HCT116 (cell line): ENCODE results near the gene SYNGAP1.

Experiments
- ATF3 ChIP-seq: IDR thresholded peaks from 2 replicates; pipeline ENCODE4 v1.6.1; 2012
- CTCF ChIP-seq, 3 experiments: fragments of 200-600 bp in 1 of 3; sonication (generic) in 1 of 3; IDR thresholded peaks in 2 of 3; conservative IDR thresholded peaks in 1 of 3; 2 replicates each; pipeline ENCODE4 v1.5.1; 2012 to 2017; ENCODE audit warnings: low read depth in 2 of 3, low read length in 2 of 3, antibody characterized with exemption in 1 of 3, borderline replicate concordance in 1 of 3, control low read depth in 1 of 3, mild to moderate bottlenecking in 1 of 3, mixed read lengths in 1 of 3, mixed run types in 1 of 3, moderate library complexity in 1 of 3; ENCODE audit not compliant: insufficient read depth in 1 of 3
- EZH2 ChIP-seq: fragments of 200-600 bp; sonication (generic); IDR thresholded peaks from 2 replicates; pipeline ENCODE4 v1.6.1; 2017; ENCODE audit warnings: antibody characterized with exemption, mixed run types
- EZH2phosphoT487 ChIP-seq: fragments of 200-600 bp; IDR thresholded peaks from 2 replicates; pipeline ENCODE4 v1.6.1; 2018; ENCODE audit warnings: antibody characterized with exemption, borderline replicate concordance
- MAX ChIP-seq: IDR thresholded peaks from 2 replicates; pipeline ENCODE4 v1.6.1; 2012
- POLR2A ChIP-seq: IDR thresholded peaks from 2 replicates; pipeline ENCODE4 v1.7.0; 2011; ENCODE audit warnings: borderline replicate concordance; ENCODE audit not compliant: insufficient read depth, insufficient read length; ENCODE audit errors: extremely low read depth
- POLR2AphosphoS5 ChIP-seq: IDR thresholded peaks from 2 replicates; pipeline ENCODE4 v1.6.1; 2011; ENCODE audit warnings: mild to moderate bottlenecking, low read depth, low read length, moderate library complexity
- RAD21 ChIP-seq: IDR thresholded peaks from 2 replicates; pipeline ENCODE4 v1.6.1; 2012; ENCODE audit warnings: low read depth, mild to moderate bottlenecking
- SIN3A ChIP-seq: IDR thresholded peaks from 2 replicates; pipeline ENCODE4 v1.6.1; 2012; ENCODE audit warnings: low read depth
- SRF ChIP-seq: IDR thresholded peaks from 2 replicates; pipeline ENCODE4 v1.6.1; 2012; ENCODE audit warnings: low read depth
- YY1 ChIP-seq: IDR thresholded peaks from 2 replicates; pipeline ENCODE4 v1.6.1; 2011; ENCODE audit warnings: low read length, low read depth, moderate library complexity, mild to moderate bottlenecking; ENCODE audit not compliant: insufficient replicate concordance; ENCODE audit errors: extremely low read depth
- ZBTB33 ChIP-seq: IDR thresholded peaks from 2 replicates; pipeline ENCODE4 v1.6.1; 2011; ENCODE audit warnings: mild to moderate bottlenecking, low read length, moderate library complexity; ENCODE audit not compliant: insufficient replicate concordance; ENCODE audit errors: extremely low read depth
- ZFX ChIP-seq: fragments of 450-650 bp; IDR thresholded peaks from 2 replicates; pipeline ENCODE4 v1.6.1; 2017
- ZNF274 ChIP-seq: fragments of 200-500 bp; sonication (Bioruptor generic); IDR thresholded peaks from 2 replicates; pipeline ENCODE4 v1.6.1; 2014; ENCODE audit warnings: mild to moderate bottlenecking, low read depth, low read length, inconsistent platforms

GRCh38 chr6:33377171-33377570 lies 42.7 kb upstream of the SYNGAP1 start:
- TF ChIP-seq POLR2A (no peak), CTCF (IDR thresholded peaks at IDR 0.05 in 2 of 3, conservative IDR thresholded peaks at IDR 0.05 in 1 of 3; ENCODE audit: borderline replicate concordance in 1 of 3, insufficient read depth in 1 of 3, low read depth in 2 of 3, low read length in 2 of 3) (no peak), MAX (no peak), EZH2 (no peak), YY1 (no peak), POLR2AphosphoS5 (no peak), ZNF274 (no peak), RAD21 (no peak), ATF3 (no peak), ZFX (no peak), EZH2phosphoT487 (no peak), ZBTB33 (no peak), SIN3A (no peak), SRF (no peak)
